Activated T-helper 1 cell treated with anti-CD3 and anti-CD28 coated beads, Interleukin-12 subunit alpha, Interleukin-12 subunit beta, Interleukin-2, Interleukin-4 antibody, amounts not matched to agents 30 ng/mL and 10 ng/mL and 1 ng/mL, durations not matched to agents 14 hours and 24 hours and 36 hours (primary cell): ENCODE measurements around the gene GABBR2. TPM values are rescaled to one million over a fixed set of nuclear protein-coding genes. Genes with fewer than 3 reads are reported as not detected.
A peak's percentile ranks its signal among the peaks of the same experiment; 100 is the strongest.
"Not testable (repeated sequence)": the region's sequence is repeated elsewhere in the genome, so short reads cannot be mapped to it uniquely, and the experiment has no call there.

Source experiments
- DNase-seq: peaks from one replicate; pipeline ENCODE4 v3.0.0; 2021; ENCODE audit warnings: low spot score
- H3K27ac Mint-ChIP-seq: one replicate; pipeline ENCODE4 v1.8.0; 2021; ENCODE audit warnings: mild to moderate bottlenecking, mixed read lengths
- H3K27me3 Mint-ChIP-seq: one replicate; pipeline ENCODE4 v1.8.0; 2022; ENCODE audit warnings: mild to moderate bottlenecking, moderate library complexity, mixed read lengths; ENCODE audit not compliant: insufficient read depth
- H3K36me3 Mint-ChIP-seq: one replicate; pipeline ENCODE4 v1.8.0; 2021; ENCODE audit warnings: low read depth, mixed read lengths
- H3K4me1 Mint-ChIP-seq: one replicate; pipeline ENCODE4 v1.8.0; 2021; ENCODE audit warnings: low read depth, mixed read lengths
- H3K4me3 Mint-ChIP-seq: one replicate; pipeline ENCODE4 v1.8.0; 2021; ENCODE audit warnings: mild to moderate bottlenecking, moderate library complexity, mixed read lengths
- H3K9me3 Mint-ChIP-seq: one replicate; pipeline ENCODE4 v1.8.0; 2021; ENCODE audit warnings: mixed read lengths
- intact Hi-C: fragments of 100-400 bp; cut with micrococcal nuclease; formaldehyde crosslinking; loops from one replicate; pipeline ENCODE4 v1.15.1; 2024
- total RNA-seq: library from RNA; stranded (reverse); gene quantifications from 2 replicates; pipeline ENCODE4 v1.2.3, GENCODE V29; 2022

GABBR2 gene
- total RNA-seq, 1 donor from 2014 or later: not detected

DNA sequence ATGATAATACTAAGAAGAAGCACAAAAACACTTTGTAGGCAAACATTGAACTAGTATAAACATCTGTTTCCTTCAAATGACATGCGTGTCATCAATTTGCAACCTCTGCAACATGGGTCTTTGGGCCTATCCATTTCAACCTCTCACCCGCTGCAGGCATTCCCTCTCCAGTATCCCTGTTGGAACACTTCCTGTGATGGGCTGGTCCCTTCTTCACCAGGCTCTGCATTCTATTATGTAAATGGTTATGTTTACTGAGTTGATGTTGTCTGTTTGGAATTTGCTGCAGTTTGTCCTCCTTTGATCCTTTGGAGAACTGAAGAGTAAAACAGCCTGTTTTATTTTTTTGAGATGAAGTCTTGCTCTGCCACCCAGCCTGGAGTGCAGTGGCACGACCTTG is 436.7 kb downstream of the GABBR2 start:
- intact Hi-C loops: no loop called here

DNA sequence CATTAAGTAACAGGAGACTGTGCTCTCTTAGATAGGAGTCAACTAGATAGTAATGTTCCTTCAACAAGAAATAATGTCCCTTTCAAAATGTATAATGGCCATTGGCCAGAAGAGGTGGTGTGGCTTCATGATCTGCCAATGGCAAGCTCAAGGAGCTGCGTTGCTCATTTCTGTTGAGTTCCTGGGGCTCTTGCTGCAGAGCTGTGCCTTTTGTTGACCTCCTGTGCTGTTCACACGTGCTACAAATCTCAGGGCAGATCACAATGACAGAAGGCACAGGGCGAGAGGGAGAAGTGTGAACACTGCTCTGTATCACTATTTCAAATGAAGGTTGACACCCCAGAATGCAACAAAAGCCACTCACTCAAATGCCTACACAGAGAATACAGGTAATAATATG is 437.3 kb downstream of the GABBR2 start:
- Mint-ChIP-seq H3K27ac (no peak overlapping the region), H3K4me3 (no peak overlapping the region), H3K9me3 (no peaks in the 10 kb centered on the region), H3K27me3 (peaks cover 21% of the 10 kb centered on the region), H3K4me1 (no peaks in the 10 kb centered on the region), H3K36me3 (no peaks in the 10 kb centered on the region)
- intact Hi-C loops: no loop called here
- DNase-seq: no peak

More for the DNA sequence above, 436.7 kb downstream of the GABBR2 start:
- no peak overlapping the region for H3K4me3 Mint-ChIP-seq
- peaks cover 25% of the 10 kb centered on the region for H3K27me3 Mint-ChIP-seq
- no peaks in the 10 kb centered on the region for H3K9me3 Mint-ChIP-seq
- no peak for DNase-seq
- no peaks in the 10 kb centered on the region for H3K4me1 Mint-ChIP-seq
- H3K27ac Mint-ChIP-seq: no peak overlapping the region
- no peaks in the 10 kb centered on the region for H3K36me3 Mint-ChIP-seq

DNA sequence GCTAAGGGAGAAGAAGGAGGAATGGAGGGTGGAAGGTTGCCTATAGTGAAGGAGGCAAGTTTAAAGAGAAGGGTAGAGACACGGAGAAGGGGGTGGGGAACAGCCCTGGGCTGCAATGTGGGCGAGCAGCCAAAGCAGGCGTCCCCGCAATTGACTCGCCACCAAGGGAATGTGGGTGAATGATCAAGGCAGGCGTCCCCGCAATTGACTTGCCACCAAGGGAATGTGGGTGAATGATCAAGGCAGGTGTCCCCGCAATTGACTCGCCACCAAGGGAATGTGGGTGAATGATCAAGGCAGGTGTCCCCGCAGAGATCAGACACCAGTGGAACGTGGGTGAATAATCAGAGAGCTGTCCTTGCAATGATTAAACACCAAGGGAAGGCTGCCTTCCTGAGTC is 438.5 kb downstream of the GABBR2 start:
- peaks cover 17% of the 10 kb centered on the region for H3K27me3 Mint-ChIP-seq
- H3K27ac Mint-ChIP-seq, intact Hi-C loops, DNase-seq, H3K36me3 Mint-ChIP-seq, H3K9me3 Mint-ChIP-seq, H3K4me3 Mint-ChIP-seq, H3K4me1 Mint-ChIP-seq: not testable (repeated sequence)

DNA sequence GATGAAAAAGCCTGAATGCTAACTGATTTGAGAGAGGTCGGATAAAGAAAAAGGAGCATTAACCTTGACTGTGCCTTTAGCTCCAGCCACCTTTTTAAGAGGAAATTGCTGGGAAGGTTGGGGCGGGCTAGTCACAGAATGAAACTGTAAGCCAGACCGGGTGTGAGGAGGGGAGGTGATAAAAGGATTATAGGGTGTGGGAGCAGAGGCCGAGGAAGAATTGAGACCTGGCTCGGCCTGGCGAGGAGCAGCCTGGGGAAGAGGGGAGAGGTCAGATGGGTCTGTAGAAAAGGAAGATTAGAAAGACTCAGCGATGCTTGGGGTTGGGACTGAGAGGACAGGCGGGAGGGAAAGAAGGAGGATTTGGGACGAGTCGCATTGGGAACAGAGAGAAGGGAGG is 439.1 kb downstream of the GABBR2 start:
- DNase-seq, intact Hi-C loops, H3K36me3 Mint-ChIP-seq, H3K27ac Mint-ChIP-seq, H3K9me3 Mint-ChIP-seq, H3K4me3 Mint-ChIP-seq, H3K4me1 Mint-ChIP-seq: not testable (repeated sequence)
- peaks cover 14% of the 10 kb centered on the region for H3K27me3 Mint-ChIP-seq

- peaks cover 11% of the 10 kb centered on the region for H3K27me3 Mint-ChIP-seq
- H3K4me1 Mint-ChIP-seq, DNase-seq, H3K9me3 Mint-ChIP-seq, H3K36me3 Mint-ChIP-seq, H3K27ac Mint-ChIP-seq, intact Hi-C loops, H3K4me3 Mint-ChIP-seq: not testable (repeated sequence)
Measured at GRCh38 chr9:98267556-98267955, 441.2 kb downstream of the GABBR2 start.

- no peaks in the 10 kb centered on the region for H3K36me3 Mint-ChIP-seq
- H3K27me3 Mint-ChIP-seq: peaks cover 9% of the 10 kb centered on the region
- no peak overlapping the region for H3K27ac Mint-ChIP-seq
- H3K9me3 Mint-ChIP-seq: no peaks in the 10 kb centered on the region
- H3K4me1 Mint-ChIP-seq: no peaks in the 10 kb centered on the region
- intact Hi-C loops: loop anchor here (5.0 kb wide), 2 partner anchors 357 to 552 kb away; no protein-coding TSS in a partner anchor
- no peak overlapping the region for H3K4me3 Mint-ChIP-seq
- DNase-seq: no peak
Measured at GRCh38 chr9:98264516-98264915, 444.2 kb downstream of the GABBR2 start.

GRCh38 chr9:98263482-98264357 is 445.0 kb downstream of the GABBR2 start:
- Mint-ChIP-seq H3K4me3 (no peak overlapping the region), H3K27me3 (peaks cover 9% of the 10 kb centered on the region), H3K36me3 (no peaks in the 10 kb centered on the region), H3K9me3 (no peaks in the 10 kb centered on the region), H3K4me1 (no peaks in the 10 kb centered on the region), H3K27ac (no peak overlapping the region)
- intact Hi-C loops: loop anchor here (1.0 to 5.0 kb wide), 5 partner anchors 58 to 551 kb away; no protein-coding TSS in a partner anchor
- peak; percentile 72 for DNase-seq

GRCh38 chr9:98263080-98263479 is 445.7 kb downstream of the GABBR2 start:
- H3K36me3 Mint-ChIP-seq: no peaks in the 10 kb centered on the region
- H3K27me3 Mint-ChIP-seq: peaks cover 7% of the 10 kb centered on the region
- intact Hi-C loops: loop anchor here (1.0 to 5.0 kb wide), 5 partner anchors 58 to 551 kb away; no protein-coding TSS in a partner anchor
- H3K9me3 Mint-ChIP-seq: no peaks in the 10 kb centered on the region
- no peak for DNase-seq
- no peak overlapping the region for H3K27ac Mint-ChIP-seq
- no peak overlapping the region for H3K4me3 Mint-ChIP-seq
- no peaks in the 10 kb centered on the region for H3K4me1 Mint-ChIP-seq

- Mint-ChIP-seq H3K4me1 (no peaks in the 10 kb centered on the region), H3K4me3 (no peak overlapping the region), H3K36me3 (no peaks in the 10 kb centered on the region), H3K27ac (no peak overlapping the region), H3K9me3 (no peaks in the 10 kb centered on the region), H3K27me3 (peaks cover 4% of the 10 kb centered on the region)
- DNase-seq: no peak
- intact Hi-C loops: loop anchor here (5.0 kb wide), 2 partner anchors 355 to 550 kb away; no protein-coding TSS in a partner anchor
Measured at GRCh38 chr9:98262056-98262455, 446.7 kb downstream of the GABBR2 start.

DNA sequence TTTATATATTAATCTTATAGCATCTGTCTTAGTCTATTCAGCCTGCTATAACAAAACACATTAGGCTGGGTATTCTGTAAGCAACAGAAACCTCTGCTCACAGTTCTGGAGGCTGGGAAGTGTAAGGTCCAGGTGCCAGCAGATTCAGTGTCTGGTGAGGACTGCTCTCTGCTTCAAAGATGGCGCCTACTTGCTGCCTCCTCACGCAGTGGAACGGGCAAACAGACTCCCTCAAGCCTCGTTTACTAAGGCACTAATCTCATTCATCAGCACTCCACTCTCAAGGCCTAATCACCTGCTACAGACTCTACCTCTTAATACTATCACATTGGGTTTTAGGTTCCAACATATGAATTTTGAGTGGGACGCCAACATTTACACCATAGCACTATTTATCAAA is 448.1 kb downstream of the GABBR2 start:
- no peaks in the 10 kb centered on the region for H3K36me3 Mint-ChIP-seq
- intact Hi-C loops: loop anchor here (5.0 kb wide), 2 partner anchors 353 to 548 kb away; no protein-coding TSS in a partner anchor
- no peak overlapping the region for H3K27ac Mint-ChIP-seq
- H3K27me3 Mint-ChIP-seq: peaks cover 4% of the 10 kb centered on the region
- no peak for DNase-seq
- no peaks in the 10 kb centered on the region for H3K9me3 Mint-ChIP-seq
- no peak overlapping the region for H3K4me3 Mint-ChIP-seq
- peaks cover 5% of the 10 kb centered on the region for H3K4me1 Mint-ChIP-seq

DNA sequence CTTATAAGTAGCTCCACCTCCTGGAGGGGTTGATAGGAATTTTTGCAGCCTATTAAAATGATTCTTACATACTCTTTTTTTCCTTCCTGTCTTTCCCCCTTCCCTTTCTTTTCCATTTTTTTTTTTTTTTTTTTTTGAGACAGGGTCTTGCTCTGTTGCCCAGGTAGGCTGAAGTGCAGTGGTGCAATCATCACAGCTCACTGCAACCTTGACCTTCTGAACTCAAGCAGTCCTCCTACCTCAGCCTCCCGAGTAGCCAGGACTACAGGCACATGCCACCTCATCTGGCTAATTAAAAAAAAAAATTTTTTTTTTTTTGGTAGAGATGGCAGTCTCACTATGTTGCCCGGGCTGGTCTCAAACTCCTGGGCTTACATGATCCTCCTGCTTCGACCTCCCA is 448.9 kb downstream of the GABBR2 start:
- intact Hi-C loops: loop anchor here (5.0 to 10.0 kb wide), 4 partner anchors 352 to 562 kb away; partner anchors contain the start of gene XPA
- Mint-ChIP-seq H3K27ac (no peak overlapping the region), H3K4me3 (no peak overlapping the region), H3K4me1 (peaks cover 7% of the 10 kb centered on the region), H3K9me3 (no peaks in the 10 kb centered on the region), H3K27me3 (peaks cover 3% of the 10 kb centered on the region), H3K36me3 (no peaks in the 10 kb centered on the region)
- no peak for DNase-seq

DNA sequence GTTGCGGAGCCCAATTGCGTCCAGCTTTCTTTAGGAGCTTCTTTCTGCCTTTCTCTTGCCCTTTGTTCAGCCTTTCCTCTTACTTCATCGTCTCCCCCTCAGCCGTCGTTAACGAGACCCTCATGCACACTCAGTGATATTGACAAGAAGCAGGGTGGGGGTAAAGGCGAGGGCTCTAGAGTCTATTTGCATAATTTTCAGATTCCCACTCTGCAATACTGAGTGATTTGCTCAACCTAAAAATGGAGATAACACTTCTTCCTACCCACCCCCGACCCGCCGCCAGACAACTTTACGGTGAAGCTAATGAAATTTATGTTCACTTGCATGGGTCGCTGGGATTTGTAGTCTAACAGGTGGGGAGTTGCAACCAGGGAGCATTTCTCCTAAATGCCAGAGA is 452.0 kb downstream of the GABBR2 start:
- Mint-ChIP-seq H3K27ac (peak overlapping the region; percentile 94), H3K4me3 (peak overlapping the region; percentile 89), H3K9me3 (no peaks in the 10 kb centered on the region), H3K27me3 (peaks cover 3% of the 10 kb centered on the region), H3K36me3 (no peaks in the 10 kb centered on the region), H3K4me1 (peaks cover 27% of the 10 kb centered on the region)
- intact Hi-C loops: loop anchor here (1.0 to 10.0 kb wide), 3 partner anchors 452 to 623 kb away; partner anchors contain the start of genes NCBP1, TSTD2 and XPA
- no peak for DNase-seq
